NCI-H2029 (cell line): ENCODE results near the gene NIPBL.
A peak's percentile ranks its signal among the peaks of the same experiment; 100 is the strongest.
"Not testable (repeated sequence)": the region's sequence is repeated elsewhere in the genome, so short reads cannot be mapped to it uniquely, and the experiment has no call there.

ENCODE experiments used
- DNase-seq: peaks from one replicate; lab custom pipeline; 2025; lab: John Stamatoyannopoulos, UW

NIPBL gene

DNA sequence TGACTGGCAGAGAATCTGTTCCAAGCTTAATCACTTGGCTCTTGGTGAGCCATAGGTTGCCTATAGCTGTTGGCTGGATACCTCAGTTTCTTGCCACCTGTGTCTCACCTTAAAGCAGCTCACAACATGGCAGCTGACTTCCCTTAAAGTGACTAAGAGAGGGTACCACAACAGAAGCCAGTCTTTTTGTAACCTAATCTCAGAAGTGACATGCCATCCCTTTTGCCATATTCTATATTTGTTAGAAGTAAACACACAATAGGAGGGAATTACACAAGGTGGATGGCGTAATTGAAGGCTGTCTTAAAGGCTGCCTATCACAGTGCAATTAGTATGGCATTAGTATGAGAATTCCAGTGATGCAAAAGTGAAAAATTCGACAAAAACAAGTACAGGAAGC is 28.1 kb downstream of the NIPBL start:
- no peak for DNase-seq

- DNase-seq = no peak
These were observed 32.1 kb downstream of the NIPBL start for GRCh38 chr5:36908544-36909260.

- no peak for DNase-seq
These were observed 39.1 kb downstream of the NIPBL start for GRCh38 chr5:36915653-36916052.

DNA sequence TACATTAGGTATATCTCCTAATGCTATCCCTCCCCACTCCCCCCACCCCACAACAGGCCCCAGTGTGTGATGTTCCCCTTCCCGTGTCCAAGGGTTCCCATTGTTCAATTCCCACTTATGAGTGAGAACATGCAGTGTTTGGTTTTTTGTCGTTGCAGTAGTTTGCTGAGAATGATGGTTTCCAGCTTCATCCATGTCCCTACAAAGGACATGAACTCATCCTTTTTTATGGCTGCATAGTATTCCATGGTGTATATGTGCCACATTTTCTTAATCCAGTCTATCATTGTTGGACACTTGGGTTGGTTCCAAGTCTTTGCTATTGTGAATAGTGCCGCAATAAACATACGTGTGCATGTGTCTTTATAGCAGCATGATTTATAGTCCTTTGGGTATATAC is 40.0 kb downstream of the NIPBL start:
- DNase-seq = not testable (repeated sequence)

DNA sequence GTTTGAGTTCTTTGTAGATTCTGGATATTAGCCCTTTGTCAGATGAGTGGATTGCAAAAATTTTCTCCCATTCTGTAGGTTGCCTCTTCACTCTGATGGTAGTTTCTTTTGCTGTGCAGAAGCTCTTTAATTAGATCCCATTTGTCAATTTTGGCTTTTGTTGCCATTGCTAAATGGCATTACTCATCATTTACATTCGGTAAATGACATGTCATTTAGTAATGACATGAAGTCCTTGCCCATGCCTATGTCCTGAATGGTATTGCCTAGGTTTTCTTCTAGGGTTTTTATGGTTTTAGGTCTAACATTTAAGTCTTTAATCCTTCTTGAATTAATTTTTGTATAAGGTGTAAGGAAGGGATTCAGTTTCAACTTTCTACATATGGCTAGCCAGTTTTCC is 40.8 kb downstream of the NIPBL start:
- DNase-seq = not testable (repeated sequence)

DNA sequence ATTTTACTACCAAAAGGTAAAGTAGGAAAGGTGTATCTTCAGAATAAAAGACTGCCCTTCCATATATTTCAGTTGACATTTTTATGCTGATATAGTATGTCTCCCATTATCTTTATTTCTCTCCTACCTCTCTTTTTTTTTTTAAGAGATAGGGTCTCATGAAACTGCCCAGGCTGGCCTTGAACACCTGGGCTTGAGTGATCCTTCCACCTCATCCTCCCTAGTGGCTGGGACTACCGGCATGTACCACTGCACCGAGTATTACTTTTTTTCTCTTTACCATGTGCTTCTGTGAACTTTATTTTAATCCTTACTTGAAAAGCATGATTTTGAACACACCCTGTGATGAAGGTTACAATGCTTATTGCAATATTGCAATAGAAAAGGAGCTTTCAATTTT is 42.7 kb downstream of the NIPBL start:
- DNase-seq = no peak

- no peak for DNase-seq
These were observed 43.1 kb downstream of the NIPBL start for GRCh38 chr5:36919650-36920049.

DNA sequence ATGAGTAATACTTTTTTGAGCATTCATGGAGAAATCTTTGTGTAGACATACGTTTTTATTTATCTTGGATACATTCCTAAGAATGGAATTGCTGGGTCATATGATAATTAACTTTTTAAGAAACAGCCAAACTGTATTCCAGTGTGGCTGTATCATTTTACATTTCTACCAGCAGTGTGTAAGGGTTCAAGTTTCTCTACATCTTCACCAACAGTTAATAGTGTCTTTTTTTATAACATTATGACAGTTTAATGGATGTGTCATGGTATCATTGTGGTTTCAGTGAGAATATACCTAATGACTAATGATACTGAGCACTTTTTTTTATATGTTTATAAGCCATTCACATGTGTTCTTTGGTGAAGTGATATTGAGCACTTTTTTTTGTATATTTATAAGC is 52.4 kb downstream of the NIPBL start:
- no peak for DNase-seq

GRCh38 chr5:36929438-36929837 is 52.9 kb downstream of the NIPBL start:
- no peak for DNase-seq

GRCh38 chr5:36932056-36932455 is 55.5 kb downstream of the NIPBL start:
- DNase-seq = no peak

DNA sequence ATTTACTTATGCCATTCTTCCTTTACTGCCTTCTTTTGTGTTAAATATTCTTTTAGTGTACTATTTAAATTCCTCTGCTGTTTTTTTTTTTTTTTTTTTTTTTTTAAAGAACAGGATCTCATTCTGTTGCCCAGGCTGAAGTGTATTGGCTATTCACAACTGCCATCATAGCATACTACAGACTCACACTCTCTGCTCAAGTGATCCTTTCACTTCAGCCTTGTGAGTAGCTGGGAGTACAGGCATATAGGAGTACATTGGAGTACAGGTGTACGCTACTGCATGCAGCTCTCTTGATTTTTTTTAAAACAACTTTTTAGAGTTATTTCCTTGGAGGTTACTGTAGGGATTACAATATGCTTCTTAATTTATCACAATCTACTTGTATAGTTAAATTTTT is 56.1 kb downstream of the NIPBL start:
- DNase-seq = no peak

DNA sequence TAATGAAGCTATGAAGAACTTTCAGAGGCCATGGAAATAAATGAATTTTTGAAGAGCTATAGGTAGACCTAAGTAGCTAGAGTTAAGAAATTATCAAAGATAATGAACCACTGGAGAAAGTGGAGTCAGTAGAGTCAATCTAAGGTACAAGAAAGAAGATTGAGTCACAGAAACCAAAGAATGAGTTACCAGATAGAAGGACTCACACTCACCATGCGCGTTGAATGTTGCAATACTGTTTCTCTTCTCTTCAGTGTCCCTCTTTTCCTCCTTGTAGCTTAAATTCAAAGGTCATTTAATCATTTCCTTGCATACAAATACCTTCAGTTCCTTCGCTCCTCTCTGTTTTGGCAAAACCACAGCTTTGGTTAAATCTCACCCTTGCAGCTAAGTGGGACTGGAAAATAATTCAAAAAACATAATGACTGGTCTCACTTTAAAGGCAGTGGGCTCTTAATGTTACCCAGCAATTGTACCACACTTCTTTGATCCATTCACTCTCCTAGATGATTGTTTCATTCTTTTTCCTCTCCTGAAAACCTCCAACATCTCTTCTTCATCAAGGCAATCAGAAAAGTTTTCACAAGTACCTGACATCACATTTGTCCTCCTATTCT is 58.3 kb downstream of the NIPBL start:
- DNase-seq = no peak

GRCh38 chr5:36935805-36936204 is 59.2 kb downstream of the NIPBL start:
- no peak for DNase-seq

DNA sequence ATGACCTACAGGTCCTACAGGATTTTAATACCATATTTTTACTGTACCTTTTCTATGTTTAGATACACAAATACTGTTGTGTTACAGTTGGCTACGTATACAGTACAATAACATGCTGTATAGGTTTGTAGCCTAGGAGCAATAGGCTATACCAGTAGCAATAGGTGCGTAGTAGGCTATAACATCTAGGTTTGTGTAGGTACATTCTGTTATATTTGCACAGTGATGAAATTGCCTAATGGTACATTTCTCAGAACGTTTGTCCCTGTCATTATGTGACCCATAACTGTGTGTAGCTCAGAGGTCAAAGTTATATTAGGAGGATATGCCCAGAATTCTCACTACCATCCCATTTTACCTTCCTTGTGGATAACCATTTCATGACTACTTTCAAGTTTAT is 59.7 kb downstream of the NIPBL start:
- DNase-seq = no peak

DNA sequence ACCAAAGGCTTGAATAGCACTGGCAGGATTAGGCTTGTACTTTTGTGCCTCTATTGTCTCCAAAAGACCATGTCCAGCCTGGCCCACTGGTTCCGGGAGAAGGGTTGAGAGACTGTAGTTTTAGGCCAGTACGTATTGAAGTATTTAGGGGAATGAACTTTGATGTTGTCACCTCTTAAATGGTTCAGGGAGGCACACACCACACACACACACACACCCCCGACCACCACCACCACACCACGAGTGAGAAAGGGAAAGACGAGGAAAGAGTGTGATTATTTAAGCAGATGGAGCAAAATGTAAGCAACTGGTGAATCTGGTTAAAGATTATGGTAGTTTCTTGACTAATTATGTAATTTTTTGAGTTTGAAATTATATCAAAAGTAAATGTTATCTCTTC is 61.6 kb downstream of the NIPBL start:
- no peak for DNase-seq

DNA sequence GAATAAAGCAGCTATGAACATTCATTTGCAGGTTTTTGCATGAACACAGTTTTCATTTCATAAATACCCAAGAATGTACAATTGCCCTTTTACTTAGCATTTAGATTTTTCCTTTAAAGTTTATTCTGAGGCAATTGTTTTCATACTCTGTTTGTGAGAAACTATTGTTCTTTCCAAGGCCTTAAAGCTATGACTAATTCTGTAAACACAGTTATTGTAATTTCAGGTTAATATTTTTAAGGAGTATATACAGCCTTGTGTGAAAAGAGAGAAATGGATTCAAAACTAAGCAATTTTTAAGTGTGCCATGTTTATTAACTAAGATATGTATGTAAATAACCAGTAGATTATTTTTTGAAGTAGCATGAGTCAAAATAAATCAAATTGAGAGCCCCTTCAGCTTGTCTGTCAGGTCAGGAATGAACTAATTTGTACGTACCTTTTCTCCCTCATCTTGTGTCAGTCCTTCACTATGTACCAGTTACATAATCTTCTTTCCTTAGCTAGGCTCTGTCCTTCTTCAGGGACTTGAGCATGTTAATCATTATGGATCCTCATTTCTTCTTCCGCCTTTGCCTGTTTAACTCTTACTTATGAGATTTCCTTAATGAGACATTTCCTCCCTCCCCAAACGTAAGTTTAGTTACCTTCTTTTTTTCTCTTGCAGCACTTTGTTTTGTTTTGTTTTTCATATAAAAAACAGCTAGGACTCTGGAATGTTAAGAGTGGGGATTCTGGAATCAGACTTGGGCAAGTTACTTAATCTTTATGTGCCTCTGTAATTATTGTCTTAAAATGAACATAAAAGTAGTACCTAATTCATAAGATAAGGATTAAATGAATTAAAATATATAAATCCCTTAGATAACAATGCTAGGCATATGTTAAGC is 63.6 kb downstream of the NIPBL start:
- no peak for DNase-seq

DNA sequence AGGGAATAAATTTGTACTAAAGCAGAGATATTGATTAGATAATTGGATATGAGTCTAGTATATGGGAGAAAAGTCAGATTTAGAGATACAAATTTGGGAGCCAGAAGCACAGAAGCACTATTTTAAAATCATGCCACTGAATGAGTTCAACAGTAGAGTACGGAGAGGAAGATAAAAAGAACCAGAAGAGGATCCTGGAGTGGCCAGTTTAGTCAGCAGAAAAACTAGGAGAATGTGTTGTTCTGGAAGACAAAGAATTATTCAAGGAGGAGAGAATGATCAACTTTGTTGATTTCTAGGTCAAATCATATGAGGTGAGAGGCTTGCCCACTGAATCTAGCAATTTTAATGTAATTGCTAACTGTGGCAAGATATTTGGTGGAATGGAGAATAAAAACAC is 67.0 kb downstream of the NIPBL start:
- DNase-seq = no peak

DNA sequence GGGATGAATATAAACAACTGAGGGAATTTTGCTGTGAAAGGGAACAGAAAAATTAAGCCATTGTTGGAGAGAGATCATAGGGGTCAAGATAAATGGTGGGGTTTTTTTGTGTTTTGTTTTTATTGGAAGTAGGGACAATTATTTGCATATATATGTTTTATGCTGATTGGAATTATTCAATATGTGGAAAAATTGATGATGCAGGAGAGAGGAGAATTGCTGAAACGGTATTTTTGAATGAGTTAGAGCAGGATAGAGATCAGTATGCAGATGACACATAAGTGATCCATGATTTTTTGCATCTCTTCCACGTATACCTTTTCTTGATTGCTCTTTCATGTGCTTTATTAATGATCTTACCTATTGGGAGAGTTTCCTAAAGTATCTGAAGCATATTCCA is 67.5 kb downstream of the NIPBL start:
- no peak for DNase-seq

- peak; percentile 5 for DNase-seq
These were observed 68.1 kb downstream of the NIPBL start for GRCh38 chr5:36944607-36945225.

- no peak for DNase-seq
These were observed 69.1 kb downstream of the NIPBL start for GRCh38 chr5:36945687-36946086.

GRCh38 chr5:36946101-36946500 is 69.5 kb downstream of the NIPBL start:
- DNase-seq = no peak

DNA sequence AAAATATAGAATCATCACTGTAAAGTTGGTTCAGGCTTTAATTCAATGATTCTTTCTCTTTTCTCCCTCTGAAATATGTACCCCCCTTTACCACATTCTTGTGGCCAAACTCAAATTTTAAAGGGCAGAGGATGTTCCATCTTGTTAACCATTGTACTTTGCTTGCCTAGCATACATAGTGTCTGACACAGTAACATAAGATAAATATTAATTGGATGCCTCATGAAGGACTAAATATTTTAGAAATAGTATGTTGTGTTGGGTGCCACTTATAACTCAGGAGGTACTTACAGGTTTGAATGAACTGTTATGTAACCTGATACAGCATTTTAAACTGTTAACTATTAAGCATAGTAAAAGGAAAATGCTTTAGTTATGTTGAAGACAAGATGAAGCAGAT is 71.5 kb downstream of the NIPBL start:
- DNase-seq = no peak

DNA sequence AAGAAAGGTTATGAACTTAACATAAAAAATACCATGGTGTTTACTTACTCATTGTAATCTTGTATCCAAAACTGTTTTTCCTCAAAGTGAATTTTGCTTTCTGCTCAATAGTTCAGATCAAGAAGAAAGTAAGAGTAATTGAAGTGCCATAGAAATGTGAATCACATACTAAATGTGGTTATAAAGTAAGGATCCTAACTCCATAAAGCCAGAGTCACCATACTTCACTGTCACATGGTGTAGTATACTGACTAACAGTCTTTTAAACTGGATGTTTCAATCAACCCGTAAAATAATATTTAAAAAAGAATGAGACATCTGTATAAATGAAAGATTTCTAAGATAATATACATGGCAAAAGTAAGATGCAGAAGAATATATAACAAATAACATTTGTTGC is 72.1 kb downstream of the NIPBL start:
- no peak for DNase-seq
